ACC112 (cell line): ENCODE measurements around the gene HIBCH.

ENCODE experiments used
- H2AFZ ChIP-seq: fragments of 200-600 bp; sonication (generic); one replicate; pipeline ENCODE4 v1.6.0; 2017; ENCODE audit warnings: antibody characterized with exemption, low read length; ENCODE audit not compliant: unreplicated experiment
- H3K27ac ChIP-seq: fragments of 200-600 bp; sonication (generic); 2 replicates; pipeline ENCODE4 v1.5.1; 2014; ENCODE audit warnings: low read depth, mild to moderate bottlenecking, antibody characterized with exemption, low read length, moderate library complexity
- H3K27me3 ChIP-seq: fragments of 200-600 bp; sonication (generic); 2 replicates; pipeline ENCODE4 v1.6.1; 2014; ENCODE audit warnings: mild to moderate bottlenecking, antibody characterized with exemption, low read length, moderate library complexity, mixed read lengths; ENCODE audit not compliant: insufficient read depth
- H3K36me3 ChIP-seq: fragments of 200-600 bp; sonication (generic); 2 replicates; pipeline ENCODE4 v1.6.1; 2016; ENCODE audit warnings: mild to moderate bottlenecking, antibody characterized with exemption, low read length, moderate library complexity, mixed read lengths; ENCODE audit not compliant: insufficient read depth
- H3K4me1 ChIP-seq: fragments of 200-600 bp; sonication (generic); one replicate; pipeline ENCODE4 v1.6.1; 2016; ENCODE audit warnings: low read length, mixed read lengths; ENCODE audit not compliant: insufficient read depth, unreplicated experiment, control insufficient read depth
- H3K4me3 ChIP-seq: fragments of 200-600 bp; sonication (generic); 2 replicates; pipeline ENCODE4 v1.5.1; 2014; ENCODE audit warnings: mild to moderate bottlenecking, low read depth, low read length
- H3K79me2 ChIP-seq: fragments of 200-600 bp; sonication (generic); one replicate; pipeline ENCODE4 v1.6.0; 2016; ENCODE audit warnings: low read length; ENCODE audit not compliant: control insufficient read depth, unreplicated experiment, insufficient read depth

The HIBCH gene

DNA sequence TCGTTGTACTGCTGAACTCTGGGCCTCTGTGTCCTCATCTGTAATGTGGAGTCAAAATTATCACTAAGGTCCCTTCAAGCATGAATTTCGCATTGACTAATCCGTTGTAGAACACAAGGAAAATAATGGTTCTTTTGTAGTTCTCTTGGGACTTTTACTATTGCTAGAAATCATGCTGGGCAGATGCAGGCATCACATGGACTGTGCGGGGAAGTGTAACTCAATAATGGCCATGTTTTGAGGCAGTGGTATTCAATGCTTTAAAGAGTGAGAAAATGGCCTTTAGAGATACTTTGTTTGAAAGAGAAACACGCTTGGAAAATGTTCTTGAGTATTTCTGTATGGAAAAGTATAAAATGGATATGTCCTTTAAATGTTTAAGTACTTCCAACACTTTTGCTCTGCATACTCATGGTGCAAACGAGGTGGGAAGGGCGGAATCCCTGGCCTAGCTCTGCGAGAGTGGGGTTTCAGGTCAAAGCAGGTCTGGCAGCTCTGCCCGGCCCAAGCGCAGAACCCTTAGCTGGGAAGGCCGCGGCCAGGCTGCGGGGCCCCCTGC lies 139.8 kb downstream of the HIBCH start:
- Histone ChIP-seq H3K27ac (no peak overlapping the region), H3K27me3 (no peaks in the 10 kb centered on the region), H2AFZ (peak overlapping the region; percentile 33), H3K36me3 (no peaks in the 10 kb centered on the region), H3K4me3 (peak overlapping the region; percentile 83), H3K79me2 (no peaks in the 10 kb centered on the region), H3K4me1 (no peaks in the 10 kb centered on the region)

DNA sequence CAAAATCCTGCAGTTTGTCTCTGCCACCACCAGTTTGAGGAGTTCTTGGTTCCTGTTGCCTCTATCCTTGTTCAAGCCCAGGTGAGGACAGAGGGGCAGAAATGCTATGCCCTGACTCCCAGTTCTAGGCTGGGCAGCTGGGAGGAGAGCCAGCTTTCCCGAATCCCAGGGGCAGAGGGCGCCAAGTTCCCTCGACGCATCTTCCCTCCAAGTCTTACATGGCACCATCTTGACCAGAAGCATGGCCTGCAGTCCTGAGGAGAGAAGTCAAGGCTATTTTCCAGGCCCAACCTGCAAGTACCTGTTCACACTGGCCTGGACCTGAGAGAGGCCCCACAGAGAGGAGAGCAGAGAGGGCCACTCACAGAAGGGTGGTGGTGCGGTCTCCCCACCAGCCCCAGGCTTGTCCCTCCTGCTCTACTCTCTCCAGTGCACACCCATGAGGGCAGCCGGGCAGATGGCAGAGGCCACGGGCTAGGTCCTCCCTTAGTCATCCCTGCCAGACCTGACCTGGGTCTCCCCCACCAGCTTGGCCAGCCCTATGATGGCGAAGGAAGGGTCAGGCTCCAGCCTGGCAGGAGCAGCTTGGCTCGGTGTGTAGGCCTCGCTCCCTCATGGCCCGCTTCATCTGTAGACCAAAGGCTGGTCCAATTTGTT lies 141.4 kb downstream of the HIBCH start:
- no peak overlapping the region for H3K4me3 ChIP-seq
- H3K27me3 ChIP-seq, result no peaks in the 10 kb centered on the region
- H3K79me2 ChIP-seq, result no peaks in the 10 kb centered on the region
- no peaks in the 10 kb centered on the region for H3K4me1 ChIP-seq
- H3K27ac ChIP-seq, result no peak overlapping the region
- H3K36me3 ChIP-seq, result no peaks in the 10 kb centered on the region
- no peak overlapping the region for H2AFZ ChIP-seq

DNA sequence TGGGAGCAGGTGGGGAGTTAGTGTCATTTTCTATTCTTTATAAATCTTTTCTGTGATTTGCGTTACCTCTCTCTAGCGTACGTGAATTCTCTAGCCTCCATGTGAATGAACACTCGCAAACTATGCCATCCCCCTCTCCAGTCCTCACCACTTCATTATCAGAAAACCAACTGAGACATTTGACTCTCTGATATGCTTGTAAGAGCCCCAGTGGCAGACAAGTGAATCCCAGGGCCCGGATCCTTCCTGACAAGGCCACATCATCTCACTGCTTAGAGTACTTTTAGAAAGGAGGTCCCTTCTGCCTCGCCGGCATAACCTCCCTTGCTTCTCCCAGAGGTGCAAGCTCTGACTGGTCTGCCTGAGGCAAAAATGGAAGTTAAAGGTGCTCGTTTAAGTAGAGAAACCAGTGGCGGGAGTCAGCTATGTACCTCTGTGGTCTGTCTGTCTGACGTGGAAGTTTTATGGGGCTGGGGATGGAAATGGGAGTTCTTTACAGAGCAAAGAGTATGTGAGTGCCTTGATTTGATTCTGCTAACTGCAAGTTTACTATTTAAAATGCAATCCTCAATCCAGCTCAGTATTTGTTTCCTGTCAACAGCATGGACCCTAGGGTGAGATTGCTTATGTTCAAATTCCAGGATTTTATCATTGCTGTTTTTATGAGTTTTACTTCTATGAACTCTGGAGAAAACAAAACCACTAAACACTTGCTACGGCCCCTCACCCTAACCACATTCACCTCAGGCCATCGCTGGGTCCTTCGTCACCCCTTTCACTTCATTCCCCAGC lies 142.2 kb downstream of the HIBCH start:
- Histone ChIP-seq H3K27me3 (no peaks in the 10 kb centered on the region), H3K79me2 (no peaks in the 10 kb centered on the region), H3K27ac (no peak overlapping the region), H3K4me3 (no peak overlapping the region), H3K4me1 (no peaks in the 10 kb centered on the region), H3K36me3 (no peaks in the 10 kb centered on the region), H2AFZ (no peak overlapping the region)

DNA sequence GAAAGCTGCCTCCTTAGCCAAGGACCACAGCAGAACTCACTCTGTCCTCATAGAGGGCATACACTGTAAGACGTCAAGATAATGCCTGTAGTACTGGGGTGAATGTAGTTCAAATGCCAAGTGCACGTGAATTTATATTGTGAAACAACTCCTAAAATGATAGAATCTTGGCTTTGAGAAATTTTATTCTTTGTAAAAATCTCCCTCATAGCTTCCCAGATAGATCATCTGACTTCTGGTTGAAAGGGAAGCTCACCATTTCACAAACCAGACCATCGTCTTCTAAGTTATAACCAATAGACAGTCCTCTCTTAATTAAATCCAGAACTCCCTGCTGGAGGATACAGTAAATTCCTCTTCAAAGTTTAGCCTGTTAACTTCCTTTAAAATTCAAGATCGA lies 146.2 kb downstream of the HIBCH start:
- Histone ChIP-seq H3K79me2 (no peaks in the 10 kb centered on the region), H3K36me3 (no peaks in the 10 kb centered on the region), H3K27ac (no peak overlapping the region), H2AFZ (no peak overlapping the region), H3K4me1 (no peaks in the 10 kb centered on the region), H3K27me3 (no peaks in the 10 kb centered on the region), H3K4me3 (no peak overlapping the region)

DNA sequence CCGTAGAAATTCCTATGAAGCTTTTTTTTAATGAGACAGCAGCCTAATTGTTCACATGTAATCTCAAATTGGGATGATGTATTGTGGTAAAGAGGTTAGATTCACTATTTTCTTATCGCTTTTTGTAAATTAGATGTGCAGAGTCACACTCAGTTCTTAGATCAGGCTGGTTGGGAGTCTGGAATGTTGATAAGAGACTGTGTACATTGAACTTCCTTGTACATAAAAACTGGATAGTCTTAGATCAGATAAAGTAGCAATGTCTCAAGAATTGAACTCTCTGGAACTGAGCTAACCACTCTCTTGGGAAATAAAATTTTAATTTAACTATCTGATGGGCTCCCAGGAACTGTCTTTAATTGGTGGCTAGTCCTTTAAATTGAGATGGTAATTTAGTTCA lies 149.0 kb downstream of the HIBCH start:
- Histone ChIP-seq H3K36me3 (no peaks in the 10 kb centered on the region), H3K4me1 (no peaks in the 10 kb centered on the region), H2AFZ (no peak overlapping the region), H3K79me2 (no peaks in the 10 kb centered on the region), H3K27ac (no peak overlapping the region), H3K4me3 (no peak overlapping the region), H3K27me3 (no peaks in the 10 kb centered on the region)

DNA sequence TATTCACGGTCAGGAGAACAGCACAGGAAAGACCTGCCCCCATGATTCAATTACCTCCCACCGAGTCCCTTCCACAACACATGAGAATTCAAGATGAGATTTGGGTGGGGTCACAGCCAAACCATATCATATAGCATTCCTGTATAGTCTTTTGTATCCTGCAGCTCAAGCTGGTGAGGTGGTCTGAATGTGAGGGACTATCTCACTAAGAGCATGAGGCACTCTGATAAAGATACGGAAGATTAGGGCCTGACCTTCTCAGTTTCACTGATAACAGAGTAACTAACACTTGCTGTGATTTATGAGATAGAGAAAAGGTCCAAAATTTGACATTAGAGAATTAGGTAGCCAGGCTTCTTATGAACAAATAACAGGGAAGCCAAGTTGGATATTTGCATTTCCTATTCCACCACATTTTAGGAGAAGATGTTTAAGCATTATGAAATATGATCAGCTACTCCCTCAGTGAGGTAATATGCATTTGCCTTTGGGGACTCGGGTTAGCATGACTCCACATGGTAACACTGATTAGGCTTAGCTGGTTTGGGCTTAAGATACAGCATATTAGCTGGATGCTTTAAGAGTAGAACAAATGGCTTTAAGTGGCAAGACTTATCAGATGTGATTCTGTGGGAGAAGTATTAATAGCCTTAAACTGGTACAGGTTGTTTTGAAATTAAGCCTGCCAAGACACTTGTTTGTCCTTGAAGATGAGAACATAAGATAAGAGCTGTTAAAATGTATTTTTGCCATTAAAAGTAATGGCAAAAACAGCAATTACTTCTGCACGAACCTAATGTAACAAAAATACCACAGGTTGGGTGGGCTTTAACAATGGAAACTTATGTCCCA lies 150.2 kb downstream of the HIBCH start:
- no peak overlapping the region for H2AFZ ChIP-seq
- no peak overlapping the region for H3K4me3 ChIP-seq
- H3K4me1 ChIP-seq, result no peaks in the 10 kb centered on the region
- no peaks in the 10 kb centered on the region for H3K27me3 ChIP-seq
- H3K27ac ChIP-seq, result no peak overlapping the region
- no peaks in the 10 kb centered on the region for H3K36me3 ChIP-seq
- no peaks in the 10 kb centered on the region for H3K79me2 ChIP-seq

DNA sequence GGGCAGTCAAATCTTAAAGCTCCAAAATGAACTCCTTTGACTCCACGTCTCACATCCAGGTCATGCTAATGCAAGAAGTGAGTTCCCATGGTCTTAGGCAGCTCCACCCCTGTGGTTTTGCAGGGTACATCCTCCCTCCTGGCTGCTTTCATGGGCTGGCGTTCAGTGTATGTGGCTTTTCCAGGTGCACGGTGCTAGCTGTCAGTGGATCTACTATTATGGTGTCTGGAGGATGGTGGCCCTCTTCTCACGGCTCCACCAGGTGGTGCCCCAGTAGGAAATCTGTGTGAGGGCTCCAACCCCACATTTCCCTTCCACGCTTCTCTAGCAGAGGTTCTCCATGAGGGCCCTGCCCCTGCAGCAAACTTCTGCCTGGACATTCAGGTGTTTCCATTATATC lies 151.9 kb downstream of the HIBCH start:
- Histone ChIP-seq H3K27ac (no peak overlapping the region), H2AFZ (no peak overlapping the region), H3K27me3 (no peaks in the 10 kb centered on the region)

DNA sequence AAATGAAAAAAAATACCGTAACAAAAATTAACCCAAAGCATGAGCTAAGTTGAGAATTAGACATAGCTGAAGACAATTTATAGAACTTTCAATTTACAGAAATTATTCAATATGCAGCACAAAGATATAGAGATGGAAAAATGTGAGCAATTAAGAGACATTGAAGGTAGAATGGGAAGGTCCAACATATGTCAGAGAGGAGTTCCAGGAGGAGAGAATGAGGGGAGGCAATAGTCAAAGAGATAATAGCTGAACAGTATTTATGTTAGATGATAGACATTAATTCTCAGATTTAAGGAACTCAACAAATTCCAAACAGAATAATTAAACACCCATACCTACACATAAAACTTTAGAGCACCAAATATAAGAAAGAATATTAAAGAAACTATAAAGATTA lies 154.1 kb downstream of the HIBCH start:
- no peaks in the 10 kb centered on the region for H3K27me3 ChIP-seq
- no peaks in the 10 kb centered on the region for H3K79me2 ChIP-seq
- H3K36me3 ChIP-seq, result no peaks in the 10 kb centered on the region
- H2AFZ ChIP-seq, result no peak overlapping the region
- H3K27ac ChIP-seq, result no peak overlapping the region
- no peak overlapping the region for H3K4me3 ChIP-seq
- peaks cover 5% of the 10 kb centered on the region for H3K4me1 ChIP-seq

More for the DNA sequence above, 151.9 kb downstream of the HIBCH start:
- Histone ChIP-seq H3K36me3 (no peaks in the 10 kb centered on the region), H3K79me2 (no peaks in the 10 kb centered on the region), H3K4me1 (no peaks in the 10 kb centered on the region), H3K4me3 (no peak overlapping the region)

DNA sequence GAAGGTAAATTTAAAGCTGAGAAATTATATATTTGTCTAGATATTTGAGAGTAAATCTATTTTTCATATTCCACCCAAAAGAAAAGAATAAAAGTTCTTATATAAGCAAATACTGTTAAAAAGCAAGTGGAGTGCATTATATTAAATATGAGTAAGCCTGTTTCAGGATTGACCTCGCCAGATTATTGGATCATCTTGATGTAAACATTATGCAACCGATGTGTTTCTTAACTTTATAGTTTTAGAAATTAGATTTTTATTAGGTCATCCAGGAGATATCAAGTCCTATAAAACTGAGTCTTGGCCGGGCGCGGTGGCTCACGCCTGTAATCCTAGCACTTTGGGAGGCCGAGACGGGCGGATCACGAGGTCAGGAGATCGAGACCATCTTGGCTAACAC lies 156.8 kb downstream of the HIBCH start:
- H3K27ac ChIP-seq, result no peak overlapping the region
- no peaks in the 10 kb centered on the region for H3K79me2 ChIP-seq
- no peaks in the 10 kb centered on the region for H3K27me3 ChIP-seq
- no peaks in the 10 kb centered on the region for H3K36me3 ChIP-seq
- H3K4me1 ChIP-seq, result peaks cover 11% of the 10 kb centered on the region
- H3K4me3 ChIP-seq, result no peak overlapping the region
- no peak overlapping the region for H2AFZ ChIP-seq

DNA sequence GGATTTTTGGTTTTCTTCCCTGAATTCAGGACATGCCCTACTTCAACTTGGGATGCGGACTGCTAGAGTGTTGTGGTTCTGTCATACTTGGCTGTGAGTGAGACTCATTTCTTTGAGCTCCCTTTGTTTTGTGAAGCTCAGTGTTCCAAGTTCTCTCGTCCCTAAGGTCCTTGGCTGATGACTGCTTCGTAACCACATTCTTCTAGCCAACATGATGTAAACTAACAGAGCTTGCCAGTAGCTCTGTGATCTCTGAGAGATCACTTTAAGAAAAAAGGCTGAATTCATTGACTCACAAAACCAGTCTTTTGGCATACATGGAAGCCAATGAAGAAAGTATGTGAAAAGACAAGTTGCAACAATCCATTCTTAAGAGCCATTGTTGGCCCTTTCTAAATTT lies 160.2 kb downstream of the HIBCH start:
- peak overlapping the region; percentile 62 for H2AFZ ChIP-seq
- H3K27me3 ChIP-seq, result no peaks in the 10 kb centered on the region
- no peaks in the 10 kb centered on the region for H3K36me3 ChIP-seq
- no peak overlapping the region for H3K27ac ChIP-seq
- H3K4me3 ChIP-seq, result 0 out of 2 replicates have a peak overlapping the region, but pooled peaks have one; percentile 24
- H3K4me1 ChIP-seq, result peaks cover 11% of the 10 kb centered on the region
- no peaks in the 10 kb centered on the region for H3K79me2 ChIP-seq
